Measurements from ENCODE around the gene CCSER1.
"Not testable (repeated sequence)": the region's sequence is repeated elsewhere in the genome, so short reads cannot be mapped to it uniquely, and the experiment has no call there.

The CCSER1 gene

GRCh38 chr4:90798948-90799347, 671.8 kb downstream of the CCSER1 start:
- Histone ChIP-seq H3K4me3 (ENCODE audit: extremely low read depth, insufficient read depth, low read length, poor library complexity, severe bottlenecking) (no peak overlapping the region), H3K4me1 (ENCODE audit: control insufficient read depth, insufficient read depth, low read length, poor library complexity, severe bottlenecking) (no peaks in the 10 kb centered on the region), H3K9me3 (ENCODE audit: control insufficient read depth, low read length) (no peaks in the 10 kb centered on the region), H3K27ac (ENCODE audit: low read depth, low read length, severe bottlenecking) (no peak overlapping the region), H3K36me3 (ENCODE audit: control insufficient read depth, insufficient read depth, low read length) (no peaks in the 10 kb centered on the region)
- 86 to 100% methylated on average over 2 to 4 of the region's 6 CpGs for WGBS, 2 experiments (ENCODE audit: insufficient coverage in 2 of 2)

GRCh38 chr4:90799895-90800294, 672.7 kb downstream of the CCSER1 start:
- WGBS, 2 experiments (ENCODE audit: insufficient coverage in 2 of 2) = 60 to 96% methylated on average over 1 to 4 of the region's 4 CpGs
- H3K9me3 ChIP-seq (ENCODE audit: control insufficient read depth, low read length) = no peaks in the 10 kb centered on the region

GRCh38 chr4:90815569-90815968, 688.4 kb downstream of the CCSER1 start:
- no peaks in the 10 kb centered on the region for H3K36me3 ChIP-seq (ENCODE audit: control insufficient read depth, insufficient read depth, low read length)
- WGBS, 2 experiments (ENCODE audit: insufficient coverage in 2 of 2) = 89 to 91% methylated on average over 1 of the region's 4 CpGs
- no peak overlapping the region for H3K4me3 ChIP-seq (ENCODE audit: extremely low read depth, insufficient read depth, low read length, poor library complexity, severe bottlenecking)
- no peaks in the 10 kb centered on the region for H3K4me1 ChIP-seq (ENCODE audit: control insufficient read depth, insufficient read depth, low read length, poor library complexity, severe bottlenecking)
- no peak overlapping the region for H3K27ac ChIP-seq (ENCODE audit: low read depth, low read length, severe bottlenecking)
- H3K9me3 ChIP-seq (ENCODE audit: control insufficient read depth, low read length) = peaks cover 4% of the 10 kb centered on the region

More at GRCh38 chr4:90799895-90800294, 672.7 kb downstream of the CCSER1 start:
- Histone ChIP-seq H3K27ac (ENCODE audit: low read depth, low read length, severe bottlenecking) (no peak overlapping the region), H3K4me1 (ENCODE audit: control insufficient read depth, insufficient read depth, low read length, poor library complexity, severe bottlenecking) (no peaks in the 10 kb centered on the region), H3K36me3 (ENCODE audit: control insufficient read depth, insufficient read depth, low read length) (no peaks in the 10 kb centered on the region), H3K4me3 (ENCODE audit: extremely low read depth, insufficient read depth, low read length, poor library complexity, severe bottlenecking) (no peak overlapping the region)

- Histone ChIP-seq H3K9me3 (ENCODE audit: control insufficient read depth, low read length) (peaks cover 4% of the 10 kb centered on the region), H3K4me1 (ENCODE audit: control insufficient read depth, insufficient read depth, low read length, poor library complexity, severe bottlenecking) (no peaks in the 10 kb centered on the region), H3K4me3 (ENCODE audit: extremely low read depth, insufficient read depth, low read length, poor library complexity, severe bottlenecking) (no peak overlapping the region), H3K27ac (ENCODE audit: low read depth, low read length, severe bottlenecking) (no peak overlapping the region), H3K36me3 (ENCODE audit: control insufficient read depth, insufficient read depth, low read length) (no peaks in the 10 kb centered on the region)
- no CpG with 5 or more reads among the region's 2 CpGs for WGBS, 2 experiments (ENCODE audit: insufficient coverage in 2 of 2)
These were observed 689.6 kb downstream of the CCSER1 start for GRCh38 chr4:90816754-90817153.

- 67% methylated on average over 1 of the region's 2 CpGs; no CpG with 5 or more reads in 1 of the 2 experiments for WGBS, 2 experiments (ENCODE audit: insufficient coverage in 2 of 2)
- H3K4me3 ChIP-seq (ENCODE audit: extremely low read depth, insufficient read depth, low read length, poor library complexity, severe bottlenecking) = no peak overlapping the region
- H3K27ac ChIP-seq (ENCODE audit: low read depth, low read length, severe bottlenecking) = no peak overlapping the region
- H3K36me3 ChIP-seq (ENCODE audit: control insufficient read depth, insufficient read depth, low read length) = no peaks in the 10 kb centered on the region
- no peaks in the 10 kb centered on the region for H3K9me3 ChIP-seq (ENCODE audit: control insufficient read depth, low read length)
- H3K4me1 ChIP-seq (ENCODE audit: control insufficient read depth, insufficient read depth, low read length, poor library complexity, severe bottlenecking) = no peaks in the 10 kb centered on the region
These were observed 697.3 kb downstream of the CCSER1 start for GRCh38 chr4:90824266-90825150.

GRCh38 chr4:90825849-90826248, 698.7 kb downstream of the CCSER1 start:
- WGBS, 2 experiments (ENCODE audit: insufficient coverage in 2 of 2) = 72 to 96% methylated on average over 4 of the region's 6 CpGs
- no peak overlapping the region for H3K27ac ChIP-seq (ENCODE audit: low read depth, low read length, severe bottlenecking)

GRCh38 chr4:90833706-90834105, 706.5 kb downstream of the CCSER1 start:
- Histone ChIP-seq H3K4me1 (ENCODE audit: control insufficient read depth, insufficient read depth, low read length, poor library complexity, severe bottlenecking) (no peaks in the 10 kb centered on the region), H3K36me3 (ENCODE audit: control insufficient read depth, insufficient read depth, low read length) (no peaks in the 10 kb centered on the region), H3K27ac (ENCODE audit: low read depth, low read length, severe bottlenecking) (no peak overlapping the region), H3K4me3 (ENCODE audit: extremely low read depth, insufficient read depth, low read length, poor library complexity, severe bottlenecking) (no peak overlapping the region), H3K9me3 (ENCODE audit: control insufficient read depth, low read length) (no peaks in the 10 kb centered on the region)
- WGBS, 2 experiments (ENCODE audit: insufficient coverage in 2 of 2) = 80% methylated on average over 1 of the region's 1 CpG; no CpG with 5 or more reads in 1 of the 2 experiments

More at GRCh38 chr4:90825849-90826248, 698.7 kb downstream of the CCSER1 start:
- no peaks in the 10 kb centered on the region for H3K9me3 ChIP-seq (ENCODE audit: control insufficient read depth, low read length)
- no peak overlapping the region for H3K4me3 ChIP-seq (ENCODE audit: extremely low read depth, insufficient read depth, low read length, poor library complexity, severe bottlenecking)
- H3K4me1 ChIP-seq (ENCODE audit: control insufficient read depth, insufficient read depth, low read length, poor library complexity, severe bottlenecking) = no peaks in the 10 kb centered on the region
- H3K36me3 ChIP-seq (ENCODE audit: control insufficient read depth, insufficient read depth, low read length) = no peaks in the 10 kb centered on the region

- Histone ChIP-seq H3K4me1 (ENCODE audit: control insufficient read depth, insufficient read depth, low read length, poor library complexity, severe bottlenecking) (no peaks in the 10 kb centered on the region), H3K9me3 (ENCODE audit: control insufficient read depth, low read length) (no peaks in the 10 kb centered on the region), H3K4me3 (ENCODE audit: extremely low read depth, insufficient read depth, low read length, poor library complexity, severe bottlenecking) (no peak overlapping the region), H3K27ac (ENCODE audit: low read depth, low read length, severe bottlenecking) (no peak overlapping the region), H3K36me3 (ENCODE audit: control insufficient read depth, insufficient read depth, low read length) (no peaks in the 10 kb centered on the region)
- WGBS, 2 experiments (ENCODE audit: insufficient coverage in 2 of 2) = no CpG with 5 or more reads among the region's 1 CpG
These were observed 710.0 kb downstream of the CCSER1 start for GRCh38 chr4:90837241-90837640.

GRCh38 chr4:90838859-90839258, 711.7 kb downstream of the CCSER1 start:
- not testable (repeated sequence) for H3K4me1 ChIP-seq (ENCODE audit: control insufficient read depth, insufficient read depth, low read length, poor library complexity, severe bottlenecking); H3K36me3 ChIP-seq (ENCODE audit: control insufficient read depth, insufficient read depth, low read length); H3K9me3 ChIP-seq (ENCODE audit: control insufficient read depth, low read length); H3K27ac ChIP-seq (ENCODE audit: low read depth, low read length, severe bottlenecking); H3K4me3 ChIP-seq (ENCODE audit: extremely low read depth, insufficient read depth, low read length, poor library complexity, severe bottlenecking)
- 93% methylated on average over 5 of the region's 22 CpGs; no CpG with 5 or more reads in 1 of the 2 experiments for WGBS, 2 experiments (ENCODE audit: insufficient coverage in 2 of 2)

- Histone ChIP-seq H3K4me3 (ENCODE audit: extremely low read depth, insufficient read depth, low read length, poor library complexity, severe bottlenecking) (no peak overlapping the region), H3K36me3 (ENCODE audit: control insufficient read depth, insufficient read depth, low read length) (no peaks in the 10 kb centered on the region), H3K9me3 (ENCODE audit: control insufficient read depth, low read length) (no peaks in the 10 kb centered on the region), H3K27ac (ENCODE audit: low read depth, low read length, severe bottlenecking) (no peak overlapping the region), H3K4me1 (ENCODE audit: control insufficient read depth, insufficient read depth, low read length, poor library complexity, severe bottlenecking) (no peaks in the 10 kb centered on the region)
- WGBS, 2 experiments (ENCODE audit: insufficient coverage in 2 of 2) = no CpG with 5 or more reads among the region's 3 CpGs
These were observed 713.1 kb downstream of the CCSER1 start for GRCh38 chr4:90840291-90840690.

GRCh38 chr4:90840828-90841227, 713.6 kb downstream of the CCSER1 start:
- H3K4me1 ChIP-seq (ENCODE audit: control insufficient read depth, insufficient read depth, low read length, poor library complexity, severe bottlenecking) = no peaks in the 10 kb centered on the region
- no peaks in the 10 kb centered on the region for H3K9me3 ChIP-seq (ENCODE audit: control insufficient read depth, low read length)
- no peak overlapping the region for H3K4me3 ChIP-seq (ENCODE audit: extremely low read depth, insufficient read depth, low read length, poor library complexity, severe bottlenecking)
- no peak overlapping the region for H3K27ac ChIP-seq (ENCODE audit: low read depth, low read length, severe bottlenecking)
- H3K36me3 ChIP-seq (ENCODE audit: control insufficient read depth, insufficient read depth, low read length) = no peaks in the 10 kb centered on the region

Measured in mesodermal cell (in vitro differentiated cells).